OCI-LY7 (cell line): Measurements from ENCODE around the gene BFSP2. TPM values are rescaled to one million over a fixed set of nuclear protein-coding genes. Genes with fewer than 3 reads are reported as not detected.

ENCODE experiments used
- BruUV-seq: library from RNA; stranded (reverse); fragments of 400-500 nt; replicated peaks from 2 replicates; lab custom pipeline; 2021; lab: Mats Ljungman, UMichigan
- CTCF ChIA-PET: fragments of 300-600 bp; sonication (Branson Sonifier 250); formaldehyde crosslinking; loops from one replicate; lab custom pipeline; 2022; ENCODE audit warnings: antibody characterized with exemption; ENCODE audit not compliant: unreplicated experiment; lab: Charles Lee
- POLR2A ChIA-PET: fragments of 300-600 bp; sonication (Branson Sonifier 250); formaldehyde crosslinking; loops from one replicate; lab custom pipeline; 2022; ENCODE audit warnings: antibody characterized with exemption; lab: Charles Lee
- DNase-seq: peaks from one replicate; pipeline ENCODE4 v3.0.0-alpha.2; 2015; ENCODE audit warnings: low spot score
- H2AFZ ChIP-seq: fragments of 200-600 bp; sonication (generic), shearing (Covaris generic); 2 replicates; pipeline ENCODE4 v1.6.1; 2014; ENCODE audit warnings: mild to moderate bottlenecking, antibody characterized with exemption, low read length, moderate library complexity
- H3K27ac ChIP-seq: fragments of 200-600 bp; sonication (generic); 2 replicates; pipeline ENCODE4 v1.5.1; 2014; ENCODE audit warnings: mixed run types, low read depth, mild to moderate bottlenecking, moderate library complexity, low read length, inconsistent platforms; ENCODE audit not compliant: poor library complexity, severe bottlenecking
- H3K36me3 ChIP-seq: fragments of 200-600 bp; sonication (generic); 2 replicates; pipeline ENCODE4 v1.6.1; 2014; ENCODE audit warnings: mild to moderate bottlenecking, antibody characterized with exemption, low read length, moderate library complexity, mixed read lengths; ENCODE audit not compliant: insufficient read depth
- H3K4me1 ChIP-seq: fragments of 200-600 bp; sonication (generic); 2 replicates; pipeline ENCODE4 v1.5.1; 2014; ENCODE audit warnings: mild to moderate bottlenecking, low read length; ENCODE audit not compliant: insufficient read depth, poor library complexity, severe bottlenecking
- H3K4me2 ChIP-seq: fragments of 200-600 bp; sonication (generic); 2 replicates; pipeline ENCODE4 v1.6.1; 2014; ENCODE audit warnings: mild to moderate bottlenecking, low read length
- H3K4me3 ChIP-seq: fragments of 200-600 bp; sonication (generic); 2 replicates; pipeline ENCODE4 v1.5.1; 2014; ENCODE audit warnings: mild to moderate bottlenecking, low read depth, low read length; ENCODE audit not compliant: poor library complexity, severe bottlenecking
- H3K79me2 ChIP-seq: fragments of 200-600 bp; sonication (generic); 2 replicates; pipeline ENCODE4 v1.6.1; 2016; ENCODE audit warnings: low read depth, mild to moderate bottlenecking, low read length, moderate library complexity, mixed read lengths; ENCODE audit not compliant: insufficient read depth
- H3K9me2 ChIP-seq: fragments of 200-600 bp; sonication (generic); 2 replicates; pipeline ENCODE4 v1.6.1; 2016; ENCODE audit warnings: mild to moderate bottlenecking, low read length, mixed read lengths; ENCODE audit not compliant: insufficient read depth
- H3K9me3 ChIP-seq: fragments of 200-600 bp; sonication (generic); 2 replicates; pipeline ENCODE4 v1.6.1; 2014; ENCODE audit warnings: mild to moderate bottlenecking, mixed run types, low read length, mixed read lengths
- H4K20me1 ChIP-seq: fragments of 200-600 bp; sonication (generic); 2 replicates; pipeline ENCODE4 v1.6.1; 2014; ENCODE audit warnings: mild to moderate bottlenecking, antibody characterized with exemption, low read length, moderate library complexity, mixed read lengths; ENCODE audit not compliant: insufficient read depth
- EZH2phosphoT487 ChIP-seq: fragments of 200-600 bp; sonication (generic); IDR thresholded peaks from 2 replicates; pipeline ENCODE4 v1.6.1; 2018; ENCODE audit warnings: low read depth, borderline replicate concordance, mild to moderate bottlenecking, mixed run types, antibody characterized with exemption, low read length, moderate library complexity, mixed read lengths
- intact Hi-C: fragments of 100-400 bp; cut with micrococcal nuclease; formaldehyde crosslinking; loops from one replicate; pipeline ENCODE4 v1.10.0; 2022; ENCODE audit not compliant: unreplicated experiment
- total RNA-seq, 2 experiments: library from RNA; depleted of rRNA in 1 of 2; stranded (reverse); fragments of >200 nt in 1 of 2; shearing (Covaris generic) in 1 of 2; gene quantifications; 2 replicates each; pipeline ENCODE4 v1.2.3, GENCODE V29; 2014 to 2022
- TF ChIP-seq, protein P1 (sequence below): fragments of 200-600 bp; sonication (generic); conservative IDR thresholded peaks from 2 replicates; pipeline ENCODE4 v1.5.1; 2014; ENCODE audit warnings: mild to moderate bottlenecking, antibody characterized with exemption, low read length, moderate library complexity, mixed read lengths

Gene BFSP2
- total RNA-seq, 2 experiments from 2014 or later, result 11.7 to 25.1 TPM

DNA sequence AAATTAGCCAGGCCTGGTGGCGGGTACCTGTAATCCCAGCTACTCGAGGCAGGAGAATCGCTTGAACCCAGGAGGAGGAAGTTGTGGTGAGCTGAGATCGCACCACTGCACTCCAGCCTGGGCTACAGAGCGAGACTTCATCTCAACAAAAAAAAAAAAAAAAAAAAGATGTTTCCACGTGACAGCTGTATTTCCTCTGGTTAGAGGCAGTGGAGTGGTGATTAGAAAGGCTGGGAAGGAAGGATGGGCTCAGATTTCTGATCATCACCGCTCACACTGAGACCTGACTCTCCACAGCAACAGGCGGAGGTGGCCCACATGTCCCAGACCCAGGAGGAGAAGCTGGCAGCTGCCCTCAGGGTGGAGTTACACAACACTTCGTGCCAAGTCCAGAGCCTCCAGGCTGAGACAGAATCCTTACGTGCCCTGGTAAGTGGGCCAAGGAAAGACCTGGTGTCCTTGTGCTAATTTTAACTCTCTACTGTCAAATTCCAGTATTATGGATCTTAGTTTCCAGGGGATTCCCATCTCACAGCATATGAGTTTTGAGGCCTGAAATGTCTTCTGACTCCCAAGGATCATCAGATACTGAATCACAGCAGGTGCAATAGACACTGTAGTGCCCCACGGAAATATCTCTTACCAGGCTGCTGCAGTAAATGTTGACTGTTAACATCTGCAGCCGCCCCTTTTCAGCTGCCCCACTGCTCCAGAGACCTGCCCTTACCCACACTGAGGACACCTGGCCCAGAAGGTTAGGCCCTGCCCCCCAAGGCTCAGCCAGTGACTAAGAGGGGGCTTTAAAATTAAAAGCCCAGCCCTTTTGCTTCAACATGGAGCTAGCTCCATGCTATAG lies 66.9 kb downstream of the BFSP2 start:
- H3K9me2 ChIP-seq, result no peaks in the 10 kb centered on the region
- H2AFZ ChIP-seq, result no peak overlapping the region
- peak overlapping the region; percentile 96 for H3K27ac ChIP-seq
- peaks cover 28% of the 10 kb centered on the region; the same call in 1 of the 2 replicates for H3K79me2 ChIP-seq
- ChIA-PET CTCF (interaction anchor here (0.6 to 2.9 kb wide), 13 partner anchors 10 to 111 kb away, joined by 3 to 14 read pairs (median 5); no protein-coding TSS in a partner anchor), POLR2A (interaction anchor here (0.6 to 10.1 kb wide), 12 partner anchors 10 to 754 kb away, joined by 3 to 176 read pairs (median 8); partner anchors contain the start of gene CDV3)
- peaks cover 99% of the 10 kb centered on the region for H3K4me1 ChIP-seq
- intact Hi-C loops, result loop anchor here (1.0 kb wide), 4 partner anchors 9 to 107 kb away; partner anchors contain the start of gene CDV3
- no peaks in the 10 kb centered on the region for H3K9me3 ChIP-seq
- BruUV-seq, result TSS peak; percentile 86
- no peaks in the 10 kb centered on the region for H4K20me1 ChIP-seq
- H3K4me2 ChIP-seq, result peak overlapping the region; percentile 93
- DNase-seq, result peak; percentile 94
- TF ChIP-seq EZH2phosphoT487, result no peak
- H3K4me3 ChIP-seq, result peak overlapping the region; percentile 65
- H3K36me3 ChIP-seq, result no peaks in the 10 kb centered on the region

DNA sequence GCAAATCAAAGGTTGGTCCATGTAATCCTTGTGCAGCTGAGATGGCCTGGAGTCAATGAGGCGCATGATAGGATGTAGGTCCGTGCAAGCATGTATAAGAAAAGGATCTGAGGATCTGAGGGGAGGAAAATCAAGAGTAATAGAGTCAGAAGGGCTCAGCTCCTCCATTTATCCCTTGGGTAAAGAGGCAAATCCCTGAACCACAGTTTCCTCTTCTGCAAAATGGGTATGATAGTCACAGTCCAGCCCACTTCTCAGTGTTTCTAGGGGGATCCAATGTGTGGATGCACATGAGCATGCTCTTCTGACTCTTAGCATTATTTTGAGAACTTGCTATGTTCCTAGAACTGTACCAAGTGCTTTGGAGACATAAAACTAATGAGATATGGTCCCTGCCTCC lies 67.9 kb downstream of the BFSP2 start:
- intact Hi-C loops, result loop anchor here (1.0 kb wide), 2 partner anchors 8 to 24 kb away; no protein-coding TSS in a partner anchor
- Histone ChIP-seq H3K79me2 (peaks cover 32% of the 10 kb centered on the region; the same call in 1 of the 2 replicates), H3K9me3 (no peaks in the 10 kb centered on the region), H3K4me3 (peak overlapping the region; percentile 36), H3K9me2 (no peaks in the 10 kb centered on the region), H3K4me1 (peaks cover 99% of the 10 kb centered on the region), H3K36me3 (no peaks in the 10 kb centered on the region), H4K20me1 (no peaks in the 10 kb centered on the region), H3K4me2 (peak overlapping the region; percentile 93), H2AFZ (peak overlapping the region; percentile 5; the same call in 1 of the 2 replicates), H3K27ac (peak overlapping the region; percentile 96)
- POLR2A ChIA-PET, result interaction anchor here (1.1 to 10.1 kb wide), 11 partner anchors 9 to 111 kb away, joined by 4 to 176 read pairs (median 10); partner anchors contain the start of gene CDV3
- CTCF ChIA-PET, result interaction anchor here (0.5 to 2.9 kb wide), 12 partner anchors 9 to 373 kb away, joined by 3 to 14 read pairs (median 5); no protein-coding TSS in a partner anchor
- DNase-seq, result no peak
- no peak for TF ChIP-seq EZH2phosphoT487
- TF ChIP-seq, protein P1, sequence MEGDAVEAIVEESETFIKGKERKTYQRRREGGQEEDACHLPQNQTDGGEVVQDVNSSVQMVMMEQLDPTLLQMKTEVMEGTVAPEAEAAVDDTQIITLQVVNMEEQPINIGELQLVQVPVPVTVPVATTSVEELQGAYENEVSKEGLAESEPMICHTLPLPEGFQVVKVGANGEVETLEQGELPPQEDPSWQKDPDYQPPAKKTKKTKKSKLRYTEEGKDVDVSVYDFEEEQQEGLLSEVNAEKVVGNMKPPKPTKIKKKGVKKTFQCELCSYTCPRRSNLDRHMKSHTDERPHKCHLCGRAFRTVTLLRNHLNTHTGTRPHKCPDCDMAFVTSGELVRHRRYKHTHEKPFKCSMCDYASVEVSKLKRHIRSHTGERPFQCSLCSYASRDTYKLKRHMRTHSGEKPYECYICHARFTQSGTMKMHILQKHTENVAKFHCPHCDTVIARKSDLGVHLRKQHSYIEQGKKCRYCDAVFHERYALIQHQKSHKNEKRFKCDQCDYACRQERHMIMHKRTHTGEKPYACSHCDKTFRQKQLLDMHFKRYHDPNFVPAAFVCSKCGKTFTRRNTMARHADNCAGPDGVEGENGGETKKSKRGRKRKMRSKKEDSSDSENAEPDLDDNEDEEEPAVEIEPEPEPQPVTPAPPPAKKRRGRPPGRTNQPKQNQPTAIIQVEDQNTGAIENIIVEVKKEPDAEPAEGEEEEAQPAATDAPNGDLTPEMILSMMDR, result no peak
- BruUV-seq, result no TSS peak

DNA sequence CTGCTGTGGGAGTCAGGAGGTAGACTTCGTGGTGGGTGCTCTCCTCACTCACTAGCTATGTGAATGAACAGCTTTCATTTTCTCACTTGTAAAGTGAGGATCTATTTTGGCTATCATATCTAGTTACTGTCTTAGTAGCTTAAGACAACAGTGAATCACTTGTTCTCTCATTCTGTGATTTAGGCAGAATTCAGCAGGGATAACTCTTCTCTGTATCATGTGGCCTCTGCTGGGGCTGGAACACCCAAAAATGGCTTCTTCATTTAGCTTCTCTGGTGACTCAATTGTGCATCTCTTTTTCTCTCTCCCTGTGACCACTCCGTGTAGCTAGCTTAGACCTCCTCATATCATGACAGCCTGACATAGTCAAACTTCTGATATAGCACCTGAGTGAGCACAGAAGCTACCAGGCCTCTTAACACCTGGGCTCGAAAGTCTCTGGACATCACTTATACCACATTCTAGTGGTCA lies 68.4 kb downstream of the BFSP2 start:
- no peaks in the 10 kb centered on the region for H4K20me1 ChIP-seq
- no peaks in the 10 kb centered on the region for H3K36me3 ChIP-seq
- peak overlapping the region; percentile 96 for H3K27ac ChIP-seq
- peaks cover 32% of the 10 kb centered on the region; the same call in 1 of the 2 replicates for H3K79me2 ChIP-seq
- no TSS peak for BruUV-seq
- no peaks in the 10 kb centered on the region for H3K9me3 ChIP-seq
- peak overlapping the region; percentile 5; the same call in 1 of the 2 replicates for H2AFZ ChIP-seq
- DNase-seq, result no peak
- H3K4me1 ChIP-seq, result peaks cover 99% of the 10 kb centered on the region
- ChIA-PET CTCF (interaction anchor here (0.5 to 2.9 kb wide), 9 partner anchors 8 to 372 kb away, joined by 3 to 14 read pairs (median 7); no protein-coding TSS in a partner anchor), POLR2A (interaction anchor here (1.0 to 10.1 kb wide), 13 partner anchors 8 to 110 kb away, joined by 3 to 176 read pairs (median 6); partner anchors contain the start of gene CDV3)
- intact Hi-C loops, result no loop called here
- peak overlapping the region; percentile 36 for H3K4me3 ChIP-seq
- peak overlapping the region; percentile 93 for H3K4me2 ChIP-seq
- no peaks in the 10 kb centered on the region for H3K9me2 ChIP-seq
- no peak for TF ChIP-seq EZH2phosphoT487
- TF ChIP-seq, protein P1, result no peak
